NCI-H524 treated with DMSO at 0.1 percent for 48 hours (cell line): Measurements from ENCODE around the gene TTC13.

Experiments
- DNase-seq: peaks from one replicate; lab custom pipeline; 2025; lab: John Stamatoyannopoulos, UW

TTC13 gene

GRCh38 chr1:230906226-230906625 lies 72.4 kb downstream of the TTC13 start:
- DNase-seq = no peak

- DNase-seq = no peak
Observed at GRCh38 chr1:230905733-230906132, 72.9 kb downstream of the TTC13 start.

- DNase-seq = no peak
Observed at GRCh38 chr1:230902349-230902923, 76.2 kb downstream of the TTC13 start.

- peak; percentile 94 for DNase-seq
Observed at GRCh38 chr1:230901671-230902070, 77.0 kb downstream of the TTC13 start.

- DNase-seq = no peak
Observed at GRCh38 chr1:230900984-230901383, 77.7 kb downstream of the TTC13 start.

GRCh38 chr1:230899841-230900251 lies 78.8 kb downstream of the TTC13 start:
- no peak for DNase-seq

- no peak for DNase-seq
Observed at GRCh38 chr1:230898748-230899147, 79.9 kb downstream of the TTC13 start.

GRCh38 chr1:230898144-230898543 lies 80.5 kb downstream of the TTC13 start:
- DNase-seq = no peak

GRCh38 chr1:230896779-230897178 lies 81.9 kb downstream of the TTC13 start:
- DNase-seq = no peak

GRCh38 chr1:230895452-230895851 lies 83.2 kb downstream of the TTC13 start:
- DNase-seq = no peak

GRCh38 chr1:230894664-230895063 lies 84.0 kb downstream of the TTC13 start:
- DNase-seq = no peak

- no peak for DNase-seq
Observed at GRCh38 chr1:230894032-230894431, 84.6 kb downstream of the TTC13 start.

- no peak for DNase-seq
Observed at GRCh38 chr1:230892018-230892491, 86.6 kb downstream of the TTC13 start.

GRCh38 chr1:230891413-230891812 lies 87.2 kb downstream of the TTC13 start:
- DNase-seq = no peak

- no peak for DNase-seq
Observed at GRCh38 chr1:230884646-230885045, 94.0 kb downstream of the TTC13 start.

- DNase-seq = no peak
Observed at GRCh38 chr1:230883967-230884366, 94.7 kb downstream of the TTC13 start.

- no peak for DNase-seq
Observed at GRCh38 chr1:230879778-230880177, 98.9 kb downstream of the TTC13 start.

- DNase-seq = no peak
Observed at GRCh38 chr1:230878591-230878990, 100.1 kb downstream of the TTC13 start.

GRCh38 chr1:230877924-230878590 lies 100.6 kb downstream of the TTC13 start:
- DNase-seq = no peak

GRCh38 chr1:230877146-230877923 lies 101.3 kb downstream of the TTC13 start:
- no peak for DNase-seq

GRCh38 chr1:230876660-230877059 lies 102.0 kb downstream of the TTC13 start:
- DNase-seq = no peak

- DNase-seq = no peak
Observed at GRCh38 chr1:230875370-230875769, 103.3 kb downstream of the TTC13 start.

- DNase-seq = no peak
Observed at GRCh38 chr1:230870916-230871315, 107.7 kb downstream of the TTC13 start.
